Measurements from ENCODE around the gene EFS. TPM values are rescaled to one million over a fixed set of nuclear protein-coding genes. Genes with fewer than 3 reads are reported as not detected.
"Not testable (repeated sequence)": the region's sequence is repeated elsewhere in the genome, so short reads cannot be mapped to it uniquely, and the experiment has no call there.

EFS gene
- total RNA-seq, 1 donor from 2014 or later: 27.6 TPM

DNA sequence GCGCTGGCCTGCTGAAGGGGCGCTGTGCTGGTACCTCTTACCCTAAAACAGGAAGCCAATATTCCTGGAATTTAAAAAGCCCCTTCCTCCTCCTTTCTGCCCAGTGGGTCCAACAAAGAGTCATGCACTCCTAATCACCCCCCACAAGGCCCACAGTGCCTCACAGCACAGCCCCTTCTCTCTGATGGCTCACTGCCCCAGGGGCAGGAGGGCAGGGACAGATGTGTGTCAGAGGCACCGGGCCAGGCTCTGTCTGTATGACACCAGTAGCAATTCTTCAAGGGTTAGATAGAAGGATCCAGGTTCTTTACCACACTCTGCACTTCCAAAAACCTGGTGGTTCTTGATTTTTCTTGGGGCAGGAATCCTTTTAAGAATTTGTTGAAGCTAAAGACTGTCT is 34.2 kb upstream of the EFS start:
- no peak for ATAC-seq

GRCh38 chr14:23398348-23398747 is 33.4 kb upstream of the EFS start:
- no peak for ATAC-seq

GRCh38 chr14:23396781-23397407 is 31.9 kb upstream of the EFS start:
- no peak for ATAC-seq

GRCh38 chr14:23396126-23396525 is 31.2 kb upstream of the EFS start:
- ATAC-seq: no peak

GRCh38 chr14:23392613-23393012 is 27.6 kb upstream of the EFS start:
- no peak for ATAC-seq

- ATAC-seq: not testable (repeated sequence)
These were observed 24.9 kb upstream of the EFS start for GRCh38 chr14:23389871-23390270.

- no peak for ATAC-seq
These were observed 24.4 kb upstream of the EFS start for GRCh38 chr14:23389396-23389795.

GRCh38 chr14:23388996-23389395 is 24.0 kb upstream of the EFS start:
- ATAC-seq: no peak

- ATAC-seq: no peak
These were observed 23.2 kb upstream of the EFS start for GRCh38 chr14:23387916-23388882.

GRCh38 chr14:23386999-23387398 is 22.0 kb upstream of the EFS start:
- no peak for ATAC-seq

GRCh38 chr14:23386266-23386657 is 21.3 kb upstream of the EFS start:
- not testable (repeated sequence) for ATAC-seq

- ATAC-seq: no peak
These were observed 20.8 kb upstream of the EFS start for GRCh38 chr14:23385642-23386265.

GRCh38 chr14:23385244-23385641 is 20.3 kb upstream of the EFS start:
- ATAC-seq: no peak

- no peak for ATAC-seq
These were observed 19.6 kb upstream of the EFS start for GRCh38 chr14:23384364-23385080.

- no peak for ATAC-seq
These were observed 17.9 kb upstream of the EFS start for GRCh38 chr14:23382731-23383440.

GRCh38 chr14:23382276-23382675 is 17.3 kb upstream of the EFS start:
- no peak for ATAC-seq

DNA sequence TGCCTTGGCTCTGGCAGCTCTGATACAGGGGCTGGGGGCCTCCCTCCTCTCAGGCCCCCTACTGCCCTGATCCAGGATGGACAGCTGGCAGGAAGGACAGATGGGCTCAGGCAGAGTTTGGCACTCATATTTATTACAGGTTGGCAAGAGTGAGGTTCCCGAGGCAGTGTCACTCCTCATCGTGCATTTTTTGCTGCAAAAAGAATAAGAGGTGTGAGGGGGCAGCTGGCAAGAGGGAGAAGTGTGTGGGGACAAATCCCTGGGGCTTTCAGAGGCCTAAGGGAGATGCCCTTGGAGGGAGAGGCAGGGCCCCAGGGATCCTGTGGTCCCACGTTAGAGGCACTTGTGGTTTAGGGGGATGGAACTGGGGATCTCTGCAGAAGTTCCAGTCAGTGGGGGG is 16.9 kb upstream of the EFS start:
- ATAC-seq: no peak

- no peak for ATAC-seq
These were observed 16.0 kb upstream of the EFS start for GRCh38 chr14:23380976-23381375.

DNA sequence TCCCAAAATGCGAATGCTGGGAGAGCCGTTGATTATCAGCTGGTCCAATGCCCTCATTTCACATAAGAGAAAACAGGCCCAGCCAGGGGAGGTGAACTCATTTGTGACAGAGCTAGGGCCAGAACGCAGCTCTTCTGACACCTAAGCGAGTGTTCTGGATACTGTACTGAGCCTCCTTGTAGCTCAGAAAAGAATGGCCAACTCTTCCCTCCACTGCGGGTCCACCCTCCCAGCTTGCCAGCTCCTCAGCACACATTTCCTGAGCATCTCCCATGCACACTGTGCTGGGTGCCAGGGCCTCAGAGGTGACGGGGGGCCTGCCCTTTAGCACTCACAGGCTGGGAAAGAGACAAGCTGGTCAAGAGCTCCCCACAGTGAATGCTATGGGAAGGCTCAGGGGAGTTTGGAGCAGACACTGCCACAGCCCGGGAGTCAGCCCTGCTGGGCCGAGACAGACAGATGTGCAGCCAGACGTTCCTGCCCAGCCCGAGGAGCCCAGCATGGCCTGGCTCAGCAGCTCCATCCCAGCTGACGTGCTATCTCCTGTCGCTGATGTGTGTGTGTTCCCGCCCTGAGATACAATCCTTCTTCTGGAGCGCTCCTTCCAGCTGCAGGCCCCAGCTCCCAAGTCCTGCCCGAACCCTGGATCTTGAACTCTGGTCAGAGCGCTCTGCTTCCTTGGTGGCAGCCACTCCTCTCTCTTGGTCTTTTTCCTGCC is 15.4 kb upstream of the EFS start:
- no peak for ATAC-seq

DNA sequence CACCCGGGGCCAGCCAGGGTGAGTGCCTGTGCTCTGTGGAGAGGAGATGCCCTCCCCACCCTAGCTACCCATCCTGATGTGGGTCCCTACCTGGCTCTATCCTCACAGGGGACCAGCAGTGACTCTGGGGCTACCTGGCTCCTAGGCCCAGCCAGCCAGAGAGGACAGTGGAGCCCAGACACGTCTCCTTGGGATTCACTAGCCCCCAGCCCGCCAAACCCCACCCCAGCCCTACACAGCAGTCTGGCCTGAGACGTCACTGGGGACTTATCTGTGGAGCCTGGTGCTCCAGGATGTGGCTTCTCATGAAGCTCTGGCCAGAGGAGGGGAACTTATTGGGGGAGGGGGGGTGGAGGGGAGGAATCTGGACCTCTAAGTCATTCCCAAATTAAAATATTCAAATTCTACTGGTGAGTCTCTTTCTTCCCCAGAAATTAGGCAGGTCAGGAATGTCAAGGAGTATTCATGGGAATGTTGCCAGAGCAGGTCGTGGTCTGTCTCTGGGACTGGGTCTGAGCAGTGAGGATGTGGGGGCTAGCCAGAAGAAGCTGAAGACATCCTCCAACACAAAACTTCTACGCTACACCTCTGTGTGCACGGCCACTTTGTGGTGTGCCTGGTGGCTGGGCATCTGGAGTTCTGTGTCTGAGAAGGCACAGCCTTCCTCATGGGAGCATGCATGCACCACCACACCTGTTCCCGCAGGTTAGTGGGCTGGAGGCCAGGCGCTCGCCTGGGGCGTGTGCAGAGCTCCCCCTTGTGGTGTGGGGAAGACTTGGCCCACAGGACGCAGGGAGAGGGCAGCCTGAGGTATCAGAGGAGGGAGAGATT is 14.6 kb upstream of the EFS start:
- peak; percentile 96 for ATAC-seq

Data from esophagus mucosa (tissue), 1 donor.